ENCODE data around the gene TMEM181.
A peak's percentile ranks its signal among the peaks of the same experiment; 100 is the strongest.
"Not testable (repeated sequence)": the region's sequence is repeated elsewhere in the genome, so short reads cannot be mapped to it uniquely, and the experiment has no call there.

TMEM181 gene

GRCh38 chr6:158536891-158537798, 22.7 kb upstream of the TMEM181 start:
- DNase-seq = peak; percentile 85

DNA sequence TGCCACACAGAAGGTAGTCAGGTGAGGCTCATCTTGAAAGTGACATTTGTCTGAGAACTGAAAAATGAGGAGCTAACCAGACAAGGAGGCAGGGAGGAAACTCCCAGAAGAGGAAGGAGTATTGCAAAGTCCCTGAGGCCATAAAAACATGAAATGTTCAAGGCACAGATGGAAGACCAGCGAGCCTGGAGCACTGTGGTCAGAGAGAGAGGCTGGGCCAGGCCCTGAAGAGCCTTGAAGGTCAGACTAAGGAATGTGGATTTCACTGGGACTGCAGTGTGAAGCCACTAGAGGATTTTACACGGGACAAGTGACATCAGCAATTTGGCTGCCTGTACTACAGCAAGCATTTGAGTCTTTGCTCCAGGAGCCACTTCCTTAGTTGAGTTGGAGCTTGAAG, 21.1 kb upstream of the TMEM181 start:
- no peak for DNase-seq

DNA sequence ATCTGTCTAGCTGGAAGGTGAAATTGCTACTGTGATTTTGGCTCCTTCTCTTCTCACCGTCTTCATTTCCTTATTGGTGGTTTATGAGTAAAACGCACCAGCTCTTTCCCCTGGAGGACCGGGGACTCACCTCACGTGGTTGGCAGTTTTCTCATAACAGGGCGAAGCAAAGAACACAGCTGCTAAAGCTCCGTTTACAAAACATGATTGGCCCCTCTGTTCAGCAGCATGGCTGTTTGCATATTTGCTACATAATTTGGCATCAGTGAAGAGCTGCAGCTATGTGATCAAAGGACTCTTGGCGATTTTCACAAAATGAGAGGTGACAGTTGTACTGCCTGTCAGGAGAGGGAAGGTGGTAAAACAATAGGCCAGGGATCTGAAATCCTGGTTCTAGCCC, 20.5 kb upstream of the TMEM181 start:
- peak; percentile 30 for DNase-seq

- no peak for DNase-seq
Measured at GRCh38 chr6:158539881-158540280, 20.0 kb upstream of the TMEM181 start.

GRCh38 chr6:158543606-158544185, 16.2 kb upstream of the TMEM181 start:
- peak; percentile 81 for DNase-seq

DNA sequence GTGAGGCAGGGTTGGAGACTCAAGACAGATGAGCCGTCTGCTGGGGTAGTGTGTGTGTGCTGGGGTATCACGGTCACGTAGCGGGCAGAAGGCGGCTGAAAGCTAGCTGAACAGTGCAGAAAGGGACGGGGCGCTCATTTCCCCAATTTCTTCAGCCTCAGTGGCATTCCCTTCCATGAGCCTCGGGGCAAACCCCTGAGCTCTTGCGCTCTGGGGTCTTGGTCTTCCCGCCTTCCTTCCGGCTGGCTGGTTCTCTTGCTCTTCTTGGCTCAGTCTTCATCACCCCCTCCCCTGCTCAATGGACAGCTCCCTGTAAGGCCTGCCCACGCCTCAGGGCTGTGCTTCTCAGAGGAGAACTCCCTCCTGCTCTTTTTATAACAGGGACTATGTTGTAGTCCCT, 15.5 kb upstream of the TMEM181 start:
- DNase-seq = no peak

GRCh38 chr6:158545043-158545966, 14.6 kb upstream of the TMEM181 start:
- no peak for DNase-seq

GRCh38 chr6:158548418-158549161, 11.3 kb upstream of the TMEM181 start:
- peak; percentile 99 for DNase-seq

DNA sequence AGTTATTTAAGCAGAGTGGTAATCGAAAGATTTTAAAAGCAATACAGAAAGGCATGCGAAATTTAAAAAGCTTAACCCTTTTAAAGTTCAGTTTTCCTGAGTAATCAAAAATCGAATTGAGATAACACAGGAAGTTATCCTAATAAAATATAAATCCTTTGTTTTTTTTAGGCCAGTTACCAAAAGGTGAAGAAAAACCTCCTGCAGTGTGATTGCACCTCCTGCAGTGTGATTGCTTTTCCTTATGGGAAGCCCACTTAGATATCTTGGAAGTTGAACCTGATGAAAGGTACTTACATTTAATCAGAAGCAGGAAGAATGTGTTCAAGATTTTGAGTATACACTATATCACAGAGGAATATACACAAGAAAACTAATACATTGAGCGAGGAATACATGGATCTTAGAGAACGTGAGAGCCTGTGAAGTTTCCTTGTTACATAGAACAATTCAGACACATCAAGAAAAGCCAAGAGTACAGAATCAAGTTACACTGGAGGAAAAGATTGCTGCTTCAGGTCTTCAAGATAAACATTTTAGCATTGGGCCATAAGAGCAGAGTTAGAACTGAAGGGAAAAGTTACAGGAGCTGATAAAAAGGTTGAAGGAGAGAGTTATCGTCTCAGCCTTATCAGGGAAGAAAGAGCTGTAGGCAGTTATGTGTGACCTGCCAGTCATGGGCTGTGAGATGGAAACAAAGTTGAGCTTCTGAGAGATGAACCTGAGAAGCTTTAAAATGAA, 7.7 kb upstream of the TMEM181 start:
- no peak for DNase-seq

DNA sequence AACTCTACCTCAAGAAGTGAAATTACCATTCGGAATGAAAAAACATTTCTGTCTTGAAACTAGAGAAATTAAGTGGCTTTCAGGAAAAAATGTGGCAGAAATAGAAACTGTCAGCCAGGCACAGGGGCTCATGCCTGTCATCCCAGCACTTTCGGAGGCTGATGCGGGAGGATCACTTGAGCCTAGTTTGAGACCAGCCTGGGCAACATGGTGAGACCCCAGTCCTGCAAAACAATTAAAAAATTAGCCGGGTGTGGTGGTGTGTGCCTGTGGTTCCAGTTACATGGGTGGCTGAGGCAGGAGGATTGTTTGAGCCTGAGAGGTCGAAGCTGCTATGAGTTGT, 7.1 kb upstream of the TMEM181 start:
- no peak for DNase-seq

DNA sequence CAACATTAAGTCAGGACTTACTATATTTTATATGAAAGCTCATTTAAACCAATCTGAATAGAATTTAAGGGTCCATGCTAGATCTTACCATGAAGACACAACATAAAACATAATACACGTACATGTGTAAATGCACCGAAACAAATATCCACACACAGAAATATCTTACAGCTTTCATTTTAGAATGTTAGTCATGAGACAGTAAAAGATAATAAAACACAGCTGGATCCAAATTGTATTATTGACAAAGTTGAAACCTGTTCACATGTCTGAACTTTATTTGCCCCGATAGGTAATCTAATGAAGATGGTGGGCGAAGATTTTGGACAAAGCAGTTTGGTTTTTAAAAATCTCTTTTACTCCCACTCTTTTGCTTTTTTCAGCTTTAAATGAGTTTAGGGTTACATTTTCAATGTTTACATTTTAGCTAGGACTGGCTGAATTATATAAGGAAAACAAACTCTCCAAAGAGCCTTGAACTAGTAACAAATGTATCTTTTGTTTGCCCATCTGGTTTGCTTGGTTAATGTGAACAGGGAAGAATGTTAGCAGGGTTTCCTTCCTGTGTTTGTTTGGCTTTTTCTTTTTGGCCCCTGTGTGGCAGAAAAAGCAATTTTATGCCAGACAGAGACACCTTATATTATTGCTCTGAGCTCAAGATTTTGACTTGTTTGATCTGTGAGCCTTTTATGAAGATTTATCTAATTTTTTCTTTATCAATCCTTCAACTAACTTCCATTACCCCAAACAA, 5.1 kb upstream of the TMEM181 start:
- no peak for DNase-seq

- DNase-seq = no peak
Measured at GRCh38 chr6:158556113-158556512, 3.8 kb upstream of the TMEM181 start.

DNA sequence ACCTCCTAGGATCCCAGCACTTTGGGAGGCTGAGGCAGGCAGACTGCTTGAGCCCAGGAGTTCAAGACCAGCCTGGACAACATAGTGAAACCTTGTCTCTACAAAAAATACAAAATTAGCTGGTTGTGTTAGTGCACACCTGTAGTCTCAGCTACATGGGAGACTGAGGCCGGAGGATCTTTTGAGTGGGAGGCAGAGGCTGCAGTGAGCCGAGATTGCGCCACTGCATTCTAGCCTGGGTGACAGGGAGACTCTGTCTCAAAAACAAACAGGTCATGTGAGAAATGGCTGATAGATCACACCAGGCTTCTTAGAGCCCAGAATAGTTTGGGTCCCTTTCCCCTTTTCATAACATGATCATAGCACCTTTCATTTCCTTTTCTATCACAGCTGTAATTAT, 2.8 kb upstream of the TMEM181 start:
- not testable (repeated sequence) for DNase-seq

DNA sequence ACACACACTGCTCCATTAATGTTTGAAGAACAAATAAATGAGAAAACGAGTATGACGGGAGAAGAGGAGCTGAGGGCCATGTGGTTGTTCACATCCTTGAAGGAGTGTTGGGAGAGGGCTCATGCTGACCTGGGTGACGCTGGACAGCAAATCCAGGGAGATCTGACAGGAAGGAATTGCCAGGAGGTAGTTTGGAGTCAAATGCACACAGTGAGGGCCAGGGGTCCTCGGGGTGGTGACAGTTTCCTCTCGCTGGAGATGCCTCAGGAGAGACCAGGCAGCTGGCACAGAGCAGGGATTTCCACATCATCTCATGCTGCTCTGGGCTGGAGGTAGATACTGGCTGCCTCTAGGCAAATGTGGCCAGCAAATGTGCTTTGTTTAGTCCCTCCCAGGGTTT, 2.0 kb upstream of the TMEM181 start:
- DNase-seq = peak; percentile 62

- DNase-seq = no peak
Measured at GRCh38 chr6:158558415-158559306, 1.2 kb upstream of the TMEM181 start.

DNA sequence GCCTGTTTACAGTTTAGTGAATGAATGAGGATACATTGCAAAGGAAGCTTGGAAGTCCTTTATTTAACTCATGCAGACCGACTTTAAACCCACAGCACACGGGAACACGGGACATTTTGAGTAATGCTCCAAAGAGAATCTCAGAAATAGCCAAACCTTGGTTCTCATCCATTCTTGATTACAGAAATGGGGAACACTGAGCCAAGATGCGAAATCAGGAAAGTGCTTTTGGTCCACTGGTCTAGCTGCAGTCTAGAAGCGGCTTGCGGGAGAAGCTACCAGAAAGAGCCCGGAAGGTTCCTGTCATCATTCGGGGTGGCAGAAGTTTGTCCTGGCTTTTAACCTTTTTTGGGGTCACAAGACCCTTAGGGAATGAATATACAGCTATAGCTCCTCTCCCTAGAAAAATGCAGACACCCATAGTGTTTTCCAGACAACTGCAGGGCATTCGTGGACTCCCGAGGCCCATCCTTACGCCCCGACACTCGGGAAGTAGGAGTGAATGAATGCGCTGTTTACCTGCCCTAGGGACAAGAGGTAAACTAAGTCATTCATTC, 475 bp upstream of the TMEM181 start:
- no peak for DNase-seq

DNA sequence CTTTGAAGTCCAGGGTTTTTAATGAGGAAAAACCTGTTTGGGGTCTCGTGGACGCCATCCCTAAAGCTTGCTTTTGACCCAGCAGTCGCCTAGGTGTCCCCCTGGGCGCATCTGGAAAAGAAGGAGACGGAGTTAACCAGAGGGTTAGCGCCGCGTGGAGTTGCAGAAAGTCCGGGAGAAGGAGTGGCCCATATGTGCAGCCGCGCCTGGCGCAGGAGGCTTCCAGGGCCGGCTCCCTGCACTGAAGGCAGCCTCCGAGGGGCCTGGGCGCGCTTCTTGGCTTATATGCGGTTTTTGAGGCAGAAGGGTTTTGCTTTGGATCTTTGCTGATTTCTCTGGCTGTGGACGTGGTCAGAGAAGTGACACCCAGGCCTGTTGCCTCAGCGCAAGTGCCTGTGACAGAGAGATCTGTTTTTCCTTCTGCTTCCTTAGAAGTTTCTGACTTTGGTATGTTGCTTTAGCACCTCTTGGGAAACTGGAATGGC, 987 bp downstream of the TMEM181 start:
- no peak for DNase-seq

GRCh38 chr6:158561321-158561884, 1.5 kb downstream of the TMEM181 start:
- no peak for DNase-seq

GRCh38 chr6:158561938-158562337, 2.0 kb downstream of the TMEM181 start:
- no peak for DNase-seq
